ENCODE results near the gene BMPR1A.
A peak's percentile ranks its signal among the peaks of the same experiment; 100 is the strongest.

The BMPR1A gene

DNA sequence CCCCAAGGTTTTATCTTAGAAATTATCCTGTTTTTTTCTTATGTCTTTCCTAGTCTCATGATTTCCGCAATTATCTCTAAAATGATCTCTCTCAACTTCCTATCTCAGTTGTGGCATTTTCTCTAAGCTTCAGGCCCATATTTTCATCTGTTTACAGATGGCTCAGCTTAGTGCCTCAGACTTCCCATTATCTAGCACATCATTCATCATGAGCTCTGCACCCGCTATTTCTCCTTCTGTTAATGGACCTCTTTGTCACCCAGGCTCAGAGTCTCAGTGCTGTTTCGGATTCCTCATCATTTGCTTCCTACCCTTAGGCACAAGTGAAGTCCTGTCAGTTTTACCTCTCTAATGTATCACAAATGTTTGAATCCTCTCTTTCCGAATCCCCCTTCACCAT, 84.1 kb downstream of the BMPR1A start:
- H3K4me3 ChIP-seq (replicated peaks; ENCODE audit: insufficient read depth, low read length), result no peak overlapping the region
- H3K27ac ChIP-seq (replicated peaks), result no peak overlapping the region
- DNase-seq (ENCODE audit: low read depth in 1 of 2, low spot score in 1 of 2), result no peak
- no peak for TF ChIP-seq GABPA (IDR thresholded peaks at IDR 0.05; ENCODE audit: low read depth)
- TF ChIP-seq SPI1 (IDR thresholded peaks at IDR 0.05; ENCODE audit: borderline replicate concordance, low read depth), result no peak
- no peak for TF ChIP-seq POLR2AphosphoS5 (IDR thresholded peaks at IDR 0.05; ENCODE audit: low read depth)
- TF ChIP-seq, protein P1, sequence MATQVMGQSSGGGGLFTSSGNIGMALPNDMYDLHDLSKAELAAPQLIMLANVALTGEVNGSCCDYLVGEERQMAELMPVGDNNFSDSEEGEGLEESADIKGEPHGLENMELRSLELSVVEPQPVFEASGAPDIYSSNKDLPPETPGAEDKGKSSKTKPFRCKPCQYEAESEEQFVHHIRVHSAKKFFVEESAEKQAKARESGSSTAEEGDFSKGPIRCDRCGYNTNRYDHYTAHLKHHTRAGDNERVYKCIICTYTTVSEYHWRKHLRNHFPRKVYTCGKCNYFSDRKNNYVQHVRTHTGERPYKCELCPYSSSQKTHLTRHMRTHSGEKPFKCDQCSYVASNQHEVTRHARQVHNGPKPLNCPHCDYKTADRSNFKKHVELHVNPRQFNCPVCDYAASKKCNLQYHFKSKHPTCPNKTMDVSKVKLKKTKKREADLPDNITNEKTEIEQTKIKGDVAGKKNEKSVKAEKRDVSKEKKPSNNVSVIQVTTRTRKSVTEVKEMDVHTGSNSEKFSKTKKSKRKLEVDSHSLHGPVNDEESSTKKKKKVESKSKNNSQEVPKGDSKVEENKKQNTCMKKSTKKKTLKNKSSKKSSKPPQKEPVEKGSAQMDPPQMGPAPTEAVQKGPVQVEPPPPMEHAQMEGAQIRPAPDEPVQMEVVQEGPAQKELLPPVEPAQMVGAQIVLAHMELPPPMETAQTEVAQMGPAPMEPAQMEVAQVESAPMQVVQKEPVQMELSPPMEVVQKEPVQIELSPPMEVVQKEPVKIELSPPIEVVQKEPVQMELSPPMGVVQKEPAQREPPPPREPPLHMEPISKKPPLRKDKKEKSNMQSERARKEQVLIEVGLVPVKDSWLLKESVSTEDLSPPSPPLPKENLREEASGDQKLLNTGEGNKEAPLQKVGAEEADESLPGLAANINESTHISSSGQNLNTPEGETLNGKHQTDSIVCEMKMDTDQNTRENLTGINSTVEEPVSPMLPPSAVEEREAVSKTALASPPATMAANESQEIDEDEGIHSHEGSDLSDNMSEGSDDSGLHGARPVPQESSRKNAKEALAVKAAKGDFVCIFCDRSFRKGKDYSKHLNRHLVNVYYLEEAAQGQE (IDR thresholded peaks at IDR 0.05; ENCODE audit: insufficient replicate concordance, low read depth), result no peak
- TF ChIP-seq, protein P2, sequence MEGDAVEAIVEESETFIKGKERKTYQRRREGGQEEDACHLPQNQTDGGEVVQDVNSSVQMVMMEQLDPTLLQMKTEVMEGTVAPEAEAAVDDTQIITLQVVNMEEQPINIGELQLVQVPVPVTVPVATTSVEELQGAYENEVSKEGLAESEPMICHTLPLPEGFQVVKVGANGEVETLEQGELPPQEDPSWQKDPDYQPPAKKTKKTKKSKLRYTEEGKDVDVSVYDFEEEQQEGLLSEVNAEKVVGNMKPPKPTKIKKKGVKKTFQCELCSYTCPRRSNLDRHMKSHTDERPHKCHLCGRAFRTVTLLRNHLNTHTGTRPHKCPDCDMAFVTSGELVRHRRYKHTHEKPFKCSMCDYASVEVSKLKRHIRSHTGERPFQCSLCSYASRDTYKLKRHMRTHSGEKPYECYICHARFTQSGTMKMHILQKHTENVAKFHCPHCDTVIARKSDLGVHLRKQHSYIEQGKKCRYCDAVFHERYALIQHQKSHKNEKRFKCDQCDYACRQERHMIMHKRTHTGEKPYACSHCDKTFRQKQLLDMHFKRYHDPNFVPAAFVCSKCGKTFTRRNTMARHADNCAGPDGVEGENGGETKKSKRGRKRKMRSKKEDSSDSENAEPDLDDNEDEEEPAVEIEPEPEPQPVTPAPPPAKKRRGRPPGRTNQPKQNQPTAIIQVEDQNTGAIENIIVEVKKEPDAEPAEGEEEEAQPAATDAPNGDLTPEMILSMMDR (IDR thresholded peaks at IDR 0.05; ENCODE audit: insufficient read depth, low read length), result no peak
- peaks cover 7% of the 10 kb centered on the region for H3K27me3 ChIP-seq (ENCODE audit: insufficient read depth, poor library complexity, severe bottlenecking)

DNA sequence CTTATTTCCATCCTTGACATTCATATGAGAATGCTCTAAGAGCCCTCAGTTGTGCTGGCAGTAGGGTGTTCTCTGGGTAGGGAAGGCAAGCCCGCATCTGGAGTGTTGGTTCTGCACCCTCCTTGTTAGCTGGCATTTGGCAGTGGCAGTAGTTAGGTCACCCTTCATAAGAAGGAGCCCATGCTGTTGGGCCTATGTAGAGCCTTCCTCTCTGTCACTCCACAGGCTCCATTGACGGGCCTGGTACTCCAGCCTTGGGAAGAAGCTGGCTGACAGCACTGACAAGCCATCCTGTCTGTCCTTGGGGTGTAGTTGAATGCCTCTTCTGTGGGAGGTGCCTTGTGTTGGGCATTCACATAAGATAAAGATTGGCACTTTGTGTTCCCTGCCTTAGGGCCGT, 89.7 kb downstream of the BMPR1A start:
- H3K27ac ChIP-seq (replicated peaks), result no peak overlapping the region
- no peak for DNase-seq (ENCODE audit: low read depth in 1 of 2, low spot score in 1 of 2)
- H3K4me3 ChIP-seq (replicated peaks; ENCODE audit: insufficient read depth, low read length), result no peak overlapping the region
- TF ChIP-seq POLR2AphosphoS5 (IDR thresholded peaks at IDR 0.05; ENCODE audit: low read depth) (no peak), GABPA (IDR thresholded peaks at IDR 0.05; ENCODE audit: low read depth) (no peak), SPI1 (IDR thresholded peaks at IDR 0.05; ENCODE audit: borderline replicate concordance, low read depth) (no peak)
- TF ChIP-seq, protein P2 (IDR thresholded peaks at IDR 0.05; ENCODE audit: insufficient read depth, low read length), result no peak
- TF ChIP-seq, protein P1 (IDR thresholded peaks at IDR 0.05; ENCODE audit: insufficient replicate concordance, low read depth), result no peak
- peaks cover 7% of the 10 kb centered on the region for H3K27me3 ChIP-seq (ENCODE audit: insufficient read depth, poor library complexity, severe bottlenecking)

DNA sequence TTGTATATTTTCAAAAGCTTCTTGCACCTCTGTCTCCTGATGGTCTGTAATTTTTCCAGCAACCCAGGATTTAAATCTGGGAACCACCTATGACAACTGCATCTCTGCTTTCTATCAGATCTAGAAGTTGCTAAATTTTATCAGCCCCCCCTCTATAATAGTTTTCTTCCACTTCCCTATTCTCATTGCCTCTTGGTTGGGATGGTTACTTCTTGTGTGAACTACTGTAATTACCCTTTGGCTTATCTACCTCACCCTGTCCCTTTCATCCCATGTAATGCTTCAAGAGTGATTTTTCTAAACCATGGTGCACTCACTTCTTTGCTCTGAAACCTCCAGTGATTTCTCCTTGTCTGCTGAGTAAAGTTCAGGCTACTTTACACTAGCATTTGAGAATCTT, 92.3 kb downstream of the BMPR1A start:
- Histone ChIP-seq H3K4me3 (replicated peaks; ENCODE audit: insufficient read depth, low read length) (no peak overlapping the region), H3K27me3 (ENCODE audit: insufficient read depth, poor library complexity, severe bottlenecking) (peaks cover 2% of the 10 kb centered on the region), H3K27ac (replicated peaks) (no peak overlapping the region)
- DNase-seq (ENCODE audit: low read depth in 1 of 2, low spot score in 1 of 2), result no peak
- TF ChIP-seq, protein P1 (IDR thresholded peaks at IDR 0.05; ENCODE audit: insufficient replicate concordance, low read depth), result no peak
- TF ChIP-seq SPI1 (IDR thresholded peaks at IDR 0.05; ENCODE audit: borderline replicate concordance, low read depth), result peak; percentile 52
